HepG2 (cell line): ENCODE data around the gene GUCY2C. TPM values are rescaled to one million over a fixed set of nuclear protein-coding genes. Genes with fewer than 3 reads are reported as not detected.

ENCODE experiments used
- ATAC-seq: fragments of 200-7000 bp; cut with Tn5 transposase; 3 replicates; pipeline ENCODE4 v1.9.1; 2020; ENCODE audit warnings: mild to moderate bottlenecking, moderate library complexity
- BruUV-seq: library from RNA; stranded (reverse); fragments of 400-500 nt; replicated peaks from 2 replicates; lab custom pipeline; 2021; lab: Mats Ljungman, UMichigan
- CTCF ChIA-PET: fragments of 300-600 bp; formaldehyde crosslinking; extraction: SDS; loops from one replicate; lab custom pipeline; 2021; ENCODE audit warnings: low total read pairs, inconsistent platforms, low intra/inter-chr PET ratio; lab: Yijun Ruan, JAX
- POLR2A ChIA-PET: fragments of 350-600 bp; sonication (Branson Sonifier 250); formaldehyde crosslinking; loops from one replicate; lab custom pipeline; 2020; ENCODE audit warnings: antibody characterized with exemption, inconsistent platforms; lab: Yijun Ruan, JAX
- DNase-seq: peaks from one replicate; pipeline ENCODE4 v3.0.0-alpha.2; 2015; ENCODE audit warnings: low spot score
- FAIRE-seq: peaks from 3 replicates; lab custom pipeline; 2011; peaks lifted over from hg19 to GRCh38; lab: Jason Lieb, UNC
- H2AFZ ChIP-seq: one replicate; pipeline ENCODE4 v1.6.1; 2011; ENCODE audit warnings: low read length, inconsistent platforms
- H3K27ac ChIP-seq: fragments of 300-600 bp; 3 replicates; pipeline ENCODE4 v1.8.0; 2011; ENCODE audit warnings: mixed run types, mild to moderate bottlenecking, mixed read lengths, low read length, inconsistent platforms; ENCODE audit not compliant: insufficient read depth; ENCODE audit errors: extremely low read length
- H3K27me3 ChIP-seq, 2 experiments: fragments of 200-600 bp in 1 of 2; 2 replicates in 1 of 2; 3 replicates in 1 of 2; pipeline versions ENCODE4 v1.6.0 to v1.8.0; 2011; ENCODE audit warnings: low read length in 2 of 2, mild to moderate bottlenecking in 2 of 2, moderate library complexity in 2 of 2, inconsistent platforms in 1 of 2; ENCODE audit not compliant: insufficient read depth in 2 of 2, control insufficient read depth in 1 of 2
- H3K36me3 ChIP-seq, 2 experiments: fragments of 200-600 bp in 1 of 2; replicated peaks in 1 of 2; 2 replicates in 1 of 2; 3 replicates in 1 of 2; pipeline versions ENCODE4 v1.5.1 to v1.8.0; 2011; ENCODE audit warnings: low read length in 2 of 2, inconsistent platforms in 1 of 2; ENCODE audit not compliant: insufficient read depth in 2 of 2, control insufficient read depth in 1 of 2
- H3K4me1 ChIP-seq: 2 replicates; pipeline ENCODE4 v1.5.1; 2012; ENCODE audit warnings: low read length, inconsistent platforms; ENCODE audit not compliant: insufficient read depth
- H3K4me2 ChIP-seq: 2 replicates; pipeline ENCODE4 v1.6.0; 2011; ENCODE audit warnings: low read depth, low read length, inconsistent platforms
- H3K4me3 ChIP-seq, 3 experiments: fragments of 200-600 bp in 1 of 3; sonication (generic), shearing (Covaris generic) in 1 of 3; replicated peaks in 1 of 3; 2 replicates each; pipeline ENCODE4 v1.5.1; 2011 to 2016; ENCODE audit warnings: low read length in 3 of 3, inconsistent platforms in 2 of 3, low read depth in 2 of 3, mild to moderate bottlenecking in 2 of 3, control low read depth in 1 of 3, mixed read lengths in 1 of 3; ENCODE audit not compliant: insufficient read depth in 1 of 3
- H3K79me2 ChIP-seq: one replicate; pipeline ENCODE4 v1.6.1; 2011; ENCODE audit warnings: low read length, inconsistent platforms; ENCODE audit not compliant: insufficient read depth
- H3K9ac ChIP-seq: 2 replicates; pipeline ENCODE4 v1.6.0; 2011; ENCODE audit warnings: mild to moderate bottlenecking, low read depth, low read length, inconsistent platforms; ENCODE audit not compliant: insufficient read depth
- H3K9me3 ChIP-seq: 2 replicates; pipeline ENCODE4 v1.5.1; 2012; ENCODE audit warnings: mild to moderate bottlenecking, low read length
- H4K20me1 ChIP-seq: 2 replicates; pipeline ENCODE4 v1.6.0; 2011; ENCODE audit warnings: inconsistent platforms, mild to moderate bottlenecking, low read length, moderate library complexity; ENCODE audit not compliant: insufficient read depth
- ARID2 ChIP-seq: sonication (generic); formaldehyde crosslinking; IDR thresholded peaks from 2 replicates; pipeline ENCODE4 v1.8.1; 2022; ENCODE audit warnings: mild to moderate bottlenecking, missing genetic modification reagents, borderline replicate concordance
- MTF2 ChIP-seq: sonication (generic); formaldehyde crosslinking; IDR thresholded peaks from 2 replicates; pipeline ENCODE4 v1.5.0; 2020; ENCODE audit warnings: missing genetic modification reagents, borderline replicate concordance
- PHF5A ChIP-seq: IDR thresholded peaks from one replicate; pipeline ENCODE4 v1.6.1; 2018; ENCODE audit warnings: low read depth, missing genetic modification reagents; ENCODE audit not compliant: unreplicated experiment
- RFX3 ChIP-seq: IDR thresholded peaks from 2 replicates; pipeline ENCODE4 v1.6.1; 2016; ENCODE audit warnings: missing biosample characterization, missing genetic modification reagents
- SP1 ChIP-seq, 2 experiments: fragments of 450-650 bp in 1 of 2; sonication (generic) in 1 of 2; formaldehyde crosslinking in 1 of 2; IDR thresholded peaks; 2 replicates each; pipeline versions ENCODE4 v1.4.0 to v1.6.1; 2016 to 2020; ENCODE audit warnings: missing genetic modification reagents in 1 of 2
- SSRP1 ChIP-seq: IDR thresholded peaks from 2 replicates; pipeline ENCODE4 v1.6.1; 2016; ENCODE audit warnings: control low read depth
- ZFP36 ChIP-seq: fragments of 150-350 bp; IDR thresholded peaks from 2 replicates; pipeline ENCODE4 v1.6.1; 2018; ENCODE audit warnings: borderline replicate concordance, low read length, low read depth; ENCODE audit not compliant: partially characterized antibody
- ZNF337 ChIP-seq: sonication (generic); formaldehyde crosslinking; IDR thresholded peaks from 2 replicates; pipeline ENCODE4 v1.5.1; 2020; ENCODE audit warnings: missing genetic modification reagents, low read depth, mild to moderate bottlenecking, borderline replicate concordance
- ZNF367 ChIP-seq: sonication (generic); formaldehyde crosslinking; IDR thresholded peaks from 2 replicates; pipeline ENCODE4 v1.4.0; 2020; ENCODE audit warnings: missing genetic modification reagents, borderline replicate concordance
- ZNF678 ChIP-seq: sonication (generic); formaldehyde crosslinking; IDR thresholded peaks from 2 replicates; pipeline ENCODE4 v1.4.0; 2020; ENCODE audit warnings: mild to moderate bottlenecking, missing genetic modification reagents
- ZNF776 ChIP-seq: sonication (generic); formaldehyde crosslinking; IDR thresholded peaks from 2 replicates; pipeline ENCODE4 v1.4.0; 2020; ENCODE audit warnings: mild to moderate bottlenecking, missing genetic modification reagents
- WGBS: methylation state at CpG from one replicate; pipeline ENCODE4 v1.1.6; 2017; ENCODE audit warnings: low lambda C conversion rate; 5-methylcytosine and 5-hydroxymethylcytosine counted together
- in situ Hi-C: cut with HindIII; loops from 2 replicates; pipeline ENCODE4 v1.10.0; 2017; ENCODE audit warnings: low pct_unique_long_range_greater_than_20kb; ENCODE audit not compliant: extremely low pct_ligation_motif_present
- intact Hi-C: fragments of 100-400 bp; cut with micrococcal nuclease; formaldehyde crosslinking; loops from one replicate; pipeline ENCODE4 v1.10.0; 2022; ENCODE audit not compliant: unreplicated experiment
- polyA plus RNA-seq, 8 experiments: library from polyadenylated mRNA; depleted of rRNA in 3 of 8; stranded (reverse) in 7 of 8; unstranded in 1 of 8; fragments of >200 nt; fragmentation: Illumina TruSeq in 4 of 8; extraction: Trizol in 4 of 8; gene quantifications; 2 replicates each; pipeline versions ENCODE4 v1.2.1 to v1.2.3, GENCODE V29; 2011 to 2016; ENCODE audit warnings: low read depth in 4 of 8, missing spikeins in 1 of 8, mixed read lengths in 1 of 8; ENCODE audit not compliant: insufficient read depth in 1 of 8
- total RNA-seq, 5 experiments: library from RNA; depleted of rRNA; stranded (reverse); fragments of >200 nt; fragmentation: Illumina TruSeq; extraction: Trizol; gene quantifications; 2 replicates each; pipeline ENCODE4 v1.2.3, GENCODE V29; 2016; ENCODE audit warnings: low read depth in 1 of 5
- TF ChIP-seq, protein P1 (sequence below): sonication (generic); formaldehyde crosslinking; IDR thresholded peaks from 2 replicates; pipeline ENCODE4 v1.5.0; 2020; ENCODE audit warnings: missing genetic modification reagents
- TF ChIP-seq, protein P2 (sequence below): sonication (generic); formaldehyde crosslinking; IDR thresholded peaks from 2 replicates; pipeline ENCODE4 v1.8.1; 2023; ENCODE audit warnings: mild to moderate bottlenecking, moderate library complexity, missing genetic modification reagents
- TF ChIP-seq, protein P3 (sequence below): IDR thresholded peaks from 2 replicates; pipeline ENCODE4 v1.6.1; 2018; ENCODE audit warnings: missing genetic modification reagents
- TF ChIP-seq, protein P4 (sequence below), 2 experiments: sonication (generic) in 1 of 2; formaldehyde crosslinking in 1 of 2; IDR thresholded peaks; 2 replicates each; pipeline versions ENCODE4 v1.4.0 to v1.6.1; 2016 to 2020; ENCODE audit warnings: borderline replicate concordance in 1 of 2, low read depth in 1 of 2, mild to moderate bottlenecking in 1 of 2, missing genetic modification reagents in 1 of 2

GUCY2C gene
- total and polyA plus RNA-seq, 2 of the 13 experiments (the other 11 are each of a cell fraction or from before 2014, with no cell fraction given), result not detected

DNA sequence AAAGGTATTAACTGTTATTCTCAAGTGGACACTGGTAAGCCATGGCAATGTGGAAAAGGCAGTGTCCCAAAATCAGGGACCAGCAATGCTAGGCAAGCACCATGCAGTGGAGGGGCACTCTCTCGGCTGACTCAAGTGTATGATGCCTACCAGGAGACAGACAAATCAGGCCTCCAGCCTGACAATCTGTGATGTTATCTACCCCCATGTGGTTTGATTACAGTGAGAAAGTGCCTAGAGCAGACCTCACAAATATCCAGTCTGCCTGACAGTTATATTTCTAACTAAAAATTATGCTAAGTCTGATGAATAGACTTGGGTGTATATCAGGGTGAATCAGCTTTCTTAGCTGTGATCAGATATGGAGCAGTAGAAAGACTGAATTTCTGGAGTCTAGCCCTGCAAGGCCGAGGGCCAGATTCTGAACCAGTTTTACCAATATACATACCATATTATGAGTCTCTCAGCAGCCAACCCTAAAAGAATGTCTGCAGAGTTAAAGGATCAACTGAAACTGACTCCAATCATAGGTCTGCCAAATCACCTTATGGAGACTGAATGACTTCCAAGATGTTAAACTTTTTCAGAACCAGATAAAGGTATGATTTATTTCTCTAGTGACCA, 132.0 kb downstream of the GUCY2C start (continued):
- TF ChIP-seq, protein P1, sequence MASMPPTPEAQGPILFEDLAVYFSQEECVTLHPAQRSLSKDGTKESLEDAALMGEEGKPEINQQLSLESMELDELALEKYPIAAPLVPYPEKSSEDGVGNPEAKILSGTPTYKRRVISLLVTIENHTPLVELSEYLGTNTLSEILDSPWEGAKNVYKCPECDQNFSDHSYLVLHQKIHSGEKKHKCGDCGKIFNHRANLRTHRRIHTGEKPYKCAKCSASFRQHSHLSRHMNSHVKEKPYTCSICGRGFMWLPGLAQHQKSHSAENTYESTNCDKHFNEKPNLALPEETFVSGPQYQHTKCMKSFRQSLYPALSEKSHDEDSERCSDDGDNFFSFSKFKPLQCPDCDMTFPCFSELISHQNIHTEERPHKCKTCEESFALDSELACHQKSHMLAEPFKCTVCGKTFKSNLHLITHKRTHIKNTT, result no peak
- TF ChIP-seq MTF2 (CRISPR knock-in tag) (no peak), ZNF678 (CRISPR knock-in tag) (no peak), ZNF776 (CRISPR knock-in tag) (no peak), ZNF337 (CRISPR knock-in tag) (no peak)
- TF ChIP-seq, protein P2, sequence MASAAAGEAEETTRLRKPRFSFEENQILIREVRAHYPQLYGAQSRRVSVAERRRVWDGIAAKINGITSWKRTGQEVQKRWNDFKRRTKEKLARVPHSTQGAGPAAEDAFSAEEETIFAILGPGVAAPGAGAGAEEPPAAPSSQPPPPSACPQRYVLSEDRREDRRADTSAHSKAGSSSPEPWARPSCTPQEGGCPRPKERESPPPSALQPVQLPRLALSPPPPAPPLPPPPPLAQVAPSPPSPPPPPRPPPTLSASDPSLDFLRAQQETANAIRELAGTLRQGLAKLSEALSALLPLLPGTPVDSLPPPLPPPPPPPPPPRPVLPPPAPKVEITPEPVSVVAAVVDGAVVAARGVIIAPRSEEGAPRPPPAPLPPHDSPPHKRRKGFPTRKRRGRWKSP (CRISPR knock-in tag), result no peak
- TF ChIP-seq, all 625 proteins: peak for 0

DNA sequence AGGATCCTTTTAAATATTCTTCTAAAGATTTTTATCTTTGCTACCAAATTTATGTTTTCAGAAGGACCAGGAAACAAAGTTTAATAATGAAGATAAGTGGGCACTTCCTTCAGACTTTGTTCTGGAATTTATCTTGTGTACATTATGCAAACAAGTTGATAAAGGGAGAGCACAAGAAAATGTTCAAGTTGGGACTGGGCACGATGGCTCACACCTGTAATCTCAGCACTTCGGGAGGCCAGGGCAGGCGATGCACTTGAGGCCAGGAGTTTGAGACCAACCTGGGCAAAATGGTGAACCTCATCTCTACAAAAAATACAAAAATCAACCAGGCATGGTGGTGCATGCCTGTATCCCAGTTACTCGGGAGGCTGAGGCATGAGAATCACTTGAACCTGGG, 133.4 kb downstream of the GUCY2C start:
- no peak for DNase-seq
- no peak for ATAC-seq
- intact Hi-C loops (no loop called here), in situ Hi-C loops (no loop called here)
- H3K4me3 ChIP-seq, result no peak overlapping the region
- no peaks in the 10 kb centered on the region for H3K79me2 ChIP-seq
- H4K20me1 ChIP-seq, result no peaks in the 10 kb centered on the region
- no TSS peak for BruUV-seq
- no peaks in the 10 kb centered on the region for H3K4me1 ChIP-seq
- no peak overlapping the region for H3K4me2 ChIP-seq
- H3K36me3 ChIP-seq, result no peaks in the 10 kb centered on the region
- no peak overlapping the region for H3K9ac ChIP-seq
- no peaks in the 10 kb centered on the region; a peak in 1 of 5 replicates for H3K27me3 ChIP-seq
- no peaks in the 10 kb centered on the region for H3K9me3 ChIP-seq
- CTCF ChIA-PET, result no interaction called here
- H3K27ac ChIP-seq, result no peak overlapping the region
- no peak for FAIRE-seq
- POLR2A ChIA-PET, result no interaction called here
- 30% methylated on average over 4 of the region's 4 CpGs for WGBS
- no peak overlapping the region for H2AFZ ChIP-seq
- no peak for TF ChIP-seq PHF5A (CRISPR knock-in tag)
- no peak for TF ChIP-seq SP1 (IDR thresholded peaks at IDR 0.05)
- no peak for TF ChIP-seq SP1 (CRISPR knock-in tag; IDR thresholded peaks at IDR 0.05)
- no peak for TF ChIP-seq RFX3 (CRISPR knock-in tag)
- no peak for TF ChIP-seq SSRP1 (CRISPR knock-in tag)
- TF ChIP-seq ARID2 (CRISPR knock-in tag), result no peak
- TF ChIP-seq, protein P3, sequence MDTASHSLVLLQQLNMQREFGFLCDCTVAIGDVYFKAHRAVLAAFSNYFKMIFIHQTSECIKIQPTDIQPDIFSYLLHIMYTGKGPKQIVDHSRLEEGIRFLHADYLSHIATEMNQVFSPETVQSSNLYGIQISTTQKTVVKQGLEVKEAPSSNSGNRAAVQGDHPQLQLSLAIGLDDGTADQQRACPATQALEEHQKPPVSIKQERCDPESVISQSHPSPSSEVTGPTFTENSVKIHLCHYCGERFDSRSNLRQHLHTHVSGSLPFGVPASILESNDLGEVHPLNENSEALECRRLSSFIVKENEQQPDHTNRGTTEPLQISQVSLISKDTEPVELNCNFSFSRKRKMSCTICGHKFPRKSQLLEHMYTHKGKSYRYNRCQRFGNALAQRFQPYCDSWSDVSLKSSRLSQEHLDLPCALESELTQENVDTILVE (CRISPR knock-in tag), result no peak
- TF ChIP-seq ZNF367 (CRISPR knock-in tag), result no peak
- TF ChIP-seq, protein P4, sequence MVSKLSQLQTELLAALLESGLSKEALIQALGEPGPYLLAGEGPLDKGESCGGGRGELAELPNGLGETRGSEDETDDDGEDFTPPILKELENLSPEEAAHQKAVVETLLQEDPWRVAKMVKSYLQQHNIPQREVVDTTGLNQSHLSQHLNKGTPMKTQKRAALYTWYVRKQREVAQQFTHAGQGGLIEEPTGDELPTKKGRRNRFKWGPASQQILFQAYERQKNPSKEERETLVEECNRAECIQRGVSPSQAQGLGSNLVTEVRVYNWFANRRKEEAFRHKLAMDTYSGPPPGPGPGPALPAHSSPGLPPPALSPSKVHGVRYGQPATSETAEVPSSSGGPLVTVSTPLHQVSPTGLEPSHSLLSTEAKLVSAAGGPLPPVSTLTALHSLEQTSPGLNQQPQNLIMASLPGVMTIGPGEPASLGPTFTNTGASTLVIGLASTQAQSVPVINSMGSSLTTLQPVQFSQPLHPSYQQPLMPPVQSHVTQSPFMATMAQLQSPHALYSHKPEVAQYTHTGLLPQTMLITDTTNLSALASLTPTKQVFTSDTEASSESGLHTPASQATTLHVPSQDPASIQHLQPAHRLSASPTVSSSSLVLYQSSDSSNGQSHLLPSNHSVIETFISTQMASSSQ (IDR thresholded peaks at IDR 0.05; ENCODE audit: low read depth), result no peak
- TF ChIP-seq, protein P4 (CRISPR knock-in tag; IDR thresholded peaks at IDR 0.05; ENCODE audit: borderline replicate concordance), result no peak
- no peak for TF ChIP-seq ZFP36
